HG03135 (cell line): Measurements from ENCODE around the gene RNF125.
"Not testable (repeated sequence)": the region's sequence is repeated elsewhere in the genome, so short reads cannot be mapped to it uniquely, and the experiment has no call there.

Source experiments
- ATAC-seq: cut with Tn5 transposase; IDR thresholded peaks from one replicate; pipeline ENCODE4 v1.9.1; 2021; ENCODE audit warnings: mild to moderate bottlenecking, moderate library complexity; ENCODE audit not compliant: unreplicated experiment

RNF125 gene

GRCh38 chr18:32018331-32019250 lies at the start of gene RNF125:
Gene RNF125 (plus strand): TSS chr18:32018825. CDS start chr18:32018864, 39 bp downstream.
- peak; percentile 84 for ATAC-seq

GRCh38 chr18:31970617-31971016 lies 48.0 kb upstream of the RNF125 start:
- ATAC-seq = no peak

- ATAC-seq = no peak
These were observed 44.6 kb upstream of the RNF125 start for GRCh38 chr18:31973929-31974546.

GRCh38 chr18:31976242-31976641 lies 42.4 kb upstream of the RNF125 start:
- ATAC-seq = no peak

- no peak for ATAC-seq
These were observed 41.3 kb upstream of the RNF125 start for GRCh38 chr18:31977270-31977872.

GRCh38 chr18:31978616-31979015 lies 40.0 kb upstream of the RNF125 start:
- no peak for ATAC-seq

GRCh38 chr18:31979714-31980113 lies 38.9 kb upstream of the RNF125 start:
- no peak for ATAC-seq

GRCh38 chr18:31980863-31981262 lies 37.8 kb upstream of the RNF125 start:
- ATAC-seq = no peak

- no peak for ATAC-seq
These were observed 35.6 kb upstream of the RNF125 start for GRCh38 chr18:31983020-31983419.

GRCh38 chr18:31983976-31984375 lies 34.6 kb upstream of the RNF125 start:
- ATAC-seq = no peak

GRCh38 chr18:31990823-31991222 lies 27.8 kb upstream of the RNF125 start:
- peak; percentile 100 for ATAC-seq

- no peak for ATAC-seq
These were observed 22.6 kb upstream of the RNF125 start for GRCh38 chr18:31996007-31996406.

GRCh38 chr18:31998880-31999412 lies 19.7 kb upstream of the RNF125 start:
- no peak for ATAC-seq

- ATAC-seq = not testable (repeated sequence)
These were observed 17.5 kb upstream of the RNF125 start for GRCh38 chr18:32001141-32001540.

- ATAC-seq = not testable (repeated sequence)
These were observed 14.8 kb upstream of the RNF125 start for GRCh38 chr18:32003822-32004221.

GRCh38 chr18:32010124-32010721 lies 8.4 kb upstream of the RNF125 start:
- no peak for ATAC-seq

- ATAC-seq = no peak
These were observed 7.4 kb upstream of the RNF125 start for GRCh38 chr18:32011193-32011592.

GRCh38 chr18:32019251-32019948 lies 775 bp downstream of the RNF125 start:
- ATAC-seq = peak; percentile 20

- ATAC-seq = not testable (repeated sequence)
These were observed 1.5 kb downstream of the RNF125 start for GRCh38 chr18:32019949-32020625.
